GM12878 (cell line): ENCODE measurements around the gene CAMK2A. TPM values are rescaled to one million over a fixed set of nuclear protein-coding genes. Genes with fewer than 3 reads are reported as not detected.

ENCODE experiments used
- ATAC-seq: fragments of 200-7000 bp; cut with Tn5 transposase; 3 replicates; pipeline ENCODE4 v1.9.1; 2020; ENCODE audit warnings: mild to moderate bottlenecking, moderate library complexity
- BruUV-seq: library from RNA; stranded (reverse); fragments of 400-500 nt; replicated peaks from 2 replicates; lab custom pipeline; 2021; lab: Mats Ljungman, UMichigan
- CTCF ChIA-PET: fragments of 300-600 bp; sonication (Branson Sonifier 250); formaldehyde crosslinking; extraction: SDS; loops from one replicate; lab custom pipeline; 2021; ENCODE audit warnings: inconsistent platforms; lab: Yijun Ruan, JAX
- POLR2A ChIA-PET: fragments of 350-600 bp; formaldehyde crosslinking; extraction: SDS; loops from one replicate; lab custom pipeline; 2021; ENCODE audit warnings: inconsistent platforms; lab: Charles Lee
- RAD21 ChIA-PET: fragments of 300-600 bp; sonication (Branson Sonifier 250); formaldehyde crosslinking; loops from one replicate; lab custom pipeline; 2023; ENCODE audit warnings: antibody characterized with exemption; ENCODE audit not compliant: unreplicated experiment; lab: Charles Lee
- SMC1A ChIA-PET: fragments of 300-600 bp; sonication (Branson Sonifier 250); formaldehyde crosslinking; loops from one replicate; lab custom pipeline; 2023; ENCODE audit not compliant: unreplicated experiment, uncharacterized antibody; lab: Charles Lee
- DNase-seq: peaks from one replicate; pipeline ENCODE4 v3.0.0-alpha.2; 2011; ENCODE audit warnings: low read depth, low spot score
- FAIRE-seq: peaks from 3 replicates; lab custom pipeline; 2011; peaks lifted over from hg19 to GRCh38; lab: Jason Lieb, UNC
- H2AFZ ChIP-seq: 2 replicates; pipeline ENCODE4 v1.6.0; 2011; ENCODE audit warnings: low read depth, low read length, control low read depth; ENCODE audit not compliant: control insufficient read depth
- H3K27ac ChIP-seq: 2 replicates; pipeline ENCODE4 v1.5.1; 2011; ENCODE audit warnings: control low read depth; ENCODE audit not compliant: control insufficient read depth, insufficient read depth
- H3K27me3 ChIP-seq, 2 experiments: replicated peaks in 1 of 2; 2 replicates each; pipeline versions ENCODE4 v1.6.0 to v1.6.1; 2011; ENCODE audit warnings: low read length in 1 of 2; ENCODE audit not compliant: control insufficient read depth in 2 of 2, insufficient read depth in 2 of 2
- H3K36me3 ChIP-seq, 2 experiments: 2 replicates each; pipeline ENCODE4 v1.5.1; 2011; ENCODE audit warnings: low read length in 1 of 2; ENCODE audit not compliant: control insufficient read depth in 2 of 2, insufficient read depth in 2 of 2
- H3K4me1 ChIP-seq: 2 replicates; pipeline ENCODE4 v1.6.1; 2011; ENCODE audit warnings: mild to moderate bottlenecking, low read length, moderate library complexity, mixed read lengths; ENCODE audit not compliant: control insufficient read depth, insufficient read depth
- H3K4me2 ChIP-seq: 2 replicates; pipeline ENCODE4 v1.6.0; 2011; ENCODE audit warnings: control low read depth; ENCODE audit not compliant: control insufficient read depth, insufficient read depth
- H3K4me3 ChIP-seq: fragments of 200-600 bp; sonication (generic); 2 replicates; pipeline ENCODE4 v1.5.1; 2016
- H3K79me2 ChIP-seq: 2 replicates; pipeline ENCODE4 v1.6.0; 2011; ENCODE audit warnings: low read length; ENCODE audit not compliant: control insufficient read depth, insufficient read depth
- H3K9ac ChIP-seq: 2 replicates; pipeline ENCODE4 v1.8.0; 2011; ENCODE audit warnings: low read length, control low read depth, mixed read lengths; ENCODE audit not compliant: control insufficient read depth, insufficient read depth
- H3K9me3 ChIP-seq: replicated peaks from 3 replicates; pipeline ENCODE4 v1.5.1; 2011; ENCODE audit warnings: mild to moderate bottlenecking, low read length; ENCODE audit not compliant: control insufficient read depth, insufficient read depth
- H4K20me1 ChIP-seq: 2 replicates; pipeline ENCODE4 v1.6.0; 2011; ENCODE audit not compliant: control insufficient read depth, insufficient read depth
- ASH2L ChIP-seq: fragments of 300-600, 200-600 bp; sonication (generic); IDR thresholded peaks from 2 replicates; pipeline ENCODE4 v1.6.1; 2017; ENCODE audit warnings: low read depth, mild to moderate bottlenecking, borderline replicate concordance
- KLF5 ChIP-seq: fragments of 450-650 bp; IDR thresholded peaks from 2 replicates; pipeline ENCODE4 v1.6.1; 2014; ENCODE audit warnings: mild to moderate bottlenecking; ENCODE audit not compliant: partially characterized antibody
- MYB ChIP-seq: fragments of 150-350 bp; IDR thresholded peaks from 2 replicates; pipeline ENCODE4 v1.6.1; 2014; ENCODE audit warnings: mild to moderate bottlenecking, low read depth, low read length, borderline replicate concordance
- PAX8 ChIP-seq: fragments of 450-650 bp; IDR thresholded peaks from 2 replicates; pipeline ENCODE4 v1.6.1; 2017; ENCODE audit warnings: mild to moderate bottlenecking, moderate library complexity
- POLR2AphosphoS2 ChIP-seq: IDR thresholded peaks from 2 replicates; pipeline ENCODE4 v1.6.1; 2011; ENCODE audit warnings: low read depth, mild to moderate bottlenecking, low read length, improper control_type of control experiment, moderate library complexity
- RFX5 ChIP-seq: IDR thresholded peaks from 2 replicates; pipeline ENCODE4 v1.6.1; 2011; ENCODE audit warnings: low read depth, low read length, improper control_type of control experiment
- STAT1 ChIP-seq: fragments of 450-650 bp; conservative IDR thresholded peaks from 2 replicates; pipeline ENCODE4 v1.6.1; 2014; ENCODE audit warnings: antibody characterized with exemption, mild to moderate bottlenecking
- WRNIP1 ChIP-seq: IDR thresholded peaks from 2 replicates; pipeline ENCODE4 v1.6.1; 2011; ENCODE audit warnings: low read depth, low read length, improper control_type of control experiment, borderline replicate concordance
- WGBS: methylation state at CpG from one replicate; pipeline ENCODE4 v1.1.6; 2016; ENCODE audit warnings: low lambda C conversion rate; ENCODE audit not compliant: insufficient replicate concordance, insufficient coverage; ENCODE audit errors: missing lambda C conversion rate; 5-methylcytosine and 5-hydroxymethylcytosine counted together
- in situ Hi-C: fragments of 300-500 bp; cut with MboI; formaldehyde crosslinking; loops from 9 replicates; pipeline ENCODE4 v1.14.3; 2018; ENCODE audit warnings: mixed read lengths
- intact Hi-C: fragments of 100-400 bp; cut with micrococcal nuclease; formaldehyde crosslinking; loops from one replicate; pipeline ENCODE4 v1.14.2; 2022; ENCODE audit not compliant: unreplicated experiment
- polyA plus RNA-seq, 11 experiments: library from polyadenylated mRNA; depleted of rRNA in 4 of 11; unstranded in 6 of 11; stranded (reverse) in 5 of 11; fragments of >200 nt; fragmentation: Nextera tagmentation in 4 of 11; fragmentation: Illumina TruSeq in 1 of 11; extraction: Ambion mirVana in 4 of 11; extraction: Trizol in 1 of 11; gene quantifications; 1 replicate in 1 of 11; 2 replicates in 10 of 11; pipeline versions ENCODE4 v1.2.1 to v1.2.3, GENCODE V29; 2011 to 2016; ENCODE audit warnings: inconsistent platforms in 2 of 11, missing spikeins in 2 of 11, low read depth in 1 of 11
- total RNA-seq, 4 experiments: library from RNA; depleted of rRNA in 3 of 4; stranded (reverse); fragments of >200 nt in 3 of 4; fragmentation: Illumina TruSeq in 1 of 4; extraction: Trizol in 1 of 4; gene quantifications; 2 replicates each; pipeline versions ENCODE4 v1.2.1 to v1.2.3, GENCODE V29; 2013 to 2021
- TF ChIP-seq, protein P1 (sequence below): fragments of 450-650 bp; IDR thresholded peaks from 2 replicates; pipeline ENCODE4 v1.6.1; 2017; ENCODE audit warnings: mild to moderate bottlenecking, low read depth, inconsistent platforms; ENCODE audit not compliant: poor library complexity, severe bottlenecking
- TF ChIP-seq, protein P2 (sequence below): fragments of 450-650 bp; IDR thresholded peaks from 2 replicates; pipeline ENCODE4 v1.6.1; 2016; ENCODE audit warnings: mild to moderate bottlenecking

CAMK2A gene
- total and polyA plus RNA-seq, 10 of the 15 experiments (the other 5 are each of a cell fraction or from before 2014, with no cell fraction given) = 0.11 TPM; not detected in 9

DNA sequence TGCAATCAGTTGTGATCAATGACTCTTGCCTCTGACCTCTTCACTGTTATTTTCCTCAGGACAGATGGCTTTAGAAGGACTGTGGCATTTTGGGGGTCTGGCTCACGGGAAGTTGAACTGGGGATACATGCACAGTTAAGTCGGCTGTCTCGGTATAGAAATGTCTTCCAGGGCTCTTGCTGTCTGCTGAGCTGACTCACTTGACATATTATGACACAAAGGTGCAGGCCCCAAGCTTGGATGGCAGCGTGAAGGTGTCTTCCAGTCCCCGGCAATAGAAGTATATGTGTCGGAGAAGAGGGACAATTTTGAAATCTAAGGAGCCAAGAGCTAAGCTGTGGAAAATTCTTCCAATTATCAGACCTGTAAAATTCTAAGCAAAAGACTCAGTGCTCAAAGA is 22.9 kb upstream of the CAMK2A start (continued):
- TF ChIP-seq, protein P1, sequence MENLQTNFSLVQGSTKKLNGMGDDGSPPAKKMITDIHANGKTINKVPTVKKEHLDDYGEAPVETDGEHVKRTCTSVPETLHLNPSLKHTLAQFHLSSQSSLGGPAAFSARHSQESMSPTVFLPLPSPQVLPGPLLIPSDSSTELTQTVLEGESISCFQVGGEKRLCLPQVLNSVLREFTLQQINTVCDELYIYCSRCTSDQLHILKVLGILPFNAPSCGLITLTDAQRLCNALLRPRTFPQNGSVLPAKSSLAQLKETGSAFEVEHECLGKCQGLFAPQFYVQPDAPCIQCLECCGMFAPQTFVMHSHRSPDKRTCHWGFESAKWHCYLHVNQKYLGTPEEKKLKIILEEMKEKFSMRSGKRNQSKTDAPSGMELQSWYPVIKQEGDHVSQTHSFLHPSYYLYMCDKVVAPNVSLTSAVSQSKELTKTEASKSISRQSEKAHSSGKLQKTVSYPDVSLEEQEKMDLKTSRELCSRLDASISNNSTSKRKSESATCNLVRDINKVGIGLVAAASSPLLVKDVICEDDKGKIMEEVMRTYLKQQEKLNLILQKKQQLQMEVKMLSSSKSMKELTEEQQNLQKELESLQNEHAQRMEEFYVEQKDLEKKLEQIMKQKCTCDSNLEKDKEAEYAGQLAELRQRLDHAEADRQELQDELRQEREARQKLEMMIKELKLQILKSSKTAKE = no peak
- TF ChIP-seq MYB (no peak), WRNIP1 (no peak)
- TF ChIP-seq, all 136 proteins: peak for 0

DNA sequence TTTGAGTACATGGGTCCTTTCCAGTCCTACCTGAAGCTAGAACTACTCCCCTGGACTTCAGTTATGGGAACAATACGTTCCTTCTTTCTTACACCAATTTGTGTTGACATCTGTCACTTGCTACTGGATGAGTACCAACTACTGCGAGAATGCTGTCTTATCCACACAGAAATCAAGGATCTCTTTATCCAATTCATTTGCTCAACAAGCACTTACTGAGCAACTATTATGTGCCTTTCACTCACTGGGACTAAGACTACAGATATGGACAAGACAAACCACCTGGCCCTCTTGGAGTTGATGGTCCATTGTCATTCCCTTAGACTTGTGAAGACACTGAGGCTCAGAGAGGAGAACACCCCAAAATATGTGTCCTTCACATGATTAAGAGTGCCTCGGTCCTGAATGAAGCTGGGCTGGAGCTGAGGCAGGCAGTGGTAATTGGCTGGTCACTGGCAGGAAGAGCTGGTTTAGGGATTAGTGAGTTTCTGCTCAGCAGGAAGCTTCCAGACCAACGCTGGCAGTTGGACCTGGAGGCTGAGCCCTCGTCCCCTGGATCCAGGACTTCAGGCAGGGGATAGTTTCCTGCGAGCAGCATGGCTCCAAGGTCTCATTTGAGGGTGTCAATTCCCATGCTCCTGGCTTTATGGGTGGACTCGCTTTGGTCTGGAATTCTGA is 21.6 kb upstream of the CAMK2A start:
- Histone ChIP-seq H3K9ac (no peak overlapping the region), H3K79me2 (no peaks in the 10 kb centered on the region), H2AFZ (no peak overlapping the region), H3K36me3 (no peaks in the 10 kb centered on the region), H3K4me2 (no peak overlapping the region), H3K4me1 (no peaks in the 10 kb centered on the region), H4K20me1 (no peaks in the 10 kb centered on the region), H3K9me3 (no peaks in the 10 kb centered on the region), H3K27me3 (peaks cover 0 to 4% of the 10 kb centered on the region in 2 experiments; a peak in 3 of 4 replicates), H3K4me3 (no peak overlapping the region), H3K27ac (no peak overlapping the region)
- no peak for DNase-seq
- TF ChIP-seq ASH2L (no peak), KLF5 (no peak), POLR2AphosphoS2 (no peak), PAX8 (no peak), STAT1 (no peak), RFX5 (no peak)
- TF ChIP-seq, protein P2, sequence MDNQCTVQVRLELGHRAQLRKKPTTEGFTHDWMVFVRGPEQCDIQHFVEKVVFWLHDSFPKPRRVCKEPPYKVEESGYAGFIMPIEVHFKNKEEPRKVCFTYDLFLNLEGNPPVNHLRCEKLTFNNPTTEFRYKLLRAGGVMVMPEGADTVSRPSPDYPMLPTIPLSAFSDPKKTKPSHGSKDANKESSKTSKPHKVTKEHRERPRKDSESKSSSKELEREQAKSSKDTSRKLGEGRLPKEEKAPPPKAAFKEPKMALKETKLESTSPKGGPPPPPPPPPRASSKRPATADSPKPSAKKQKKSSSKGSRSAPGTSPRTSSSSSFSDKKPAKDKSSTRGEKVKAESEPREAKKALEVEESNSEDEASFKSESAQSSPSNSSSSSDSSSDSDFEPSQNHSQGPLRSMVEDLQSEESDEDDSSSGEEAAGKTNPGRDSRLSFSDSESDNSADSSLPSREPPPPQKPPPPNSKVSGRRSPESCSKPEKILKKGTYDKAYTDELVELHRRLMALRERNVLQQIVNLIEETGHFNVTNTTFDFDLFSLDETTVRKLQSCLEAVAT = no peak
- intact Hi-C loops (no loop called here), in situ Hi-C loops (no loop called here)
- 6% methylated on average over 7 of the region's 7 CpGs for WGBS
- BruUV-seq = no TSS peak
- no peak for ATAC-seq
- SMC1A ChIA-PET = interaction anchor here (1.0 to 1.5 kb wide), 2 partner anchors 11 to 63 kb away, joined by 3 read pairs; no protein-coding TSS in a partner anchor
- FAIRE-seq = no peak
- POLR2A ChIA-PET = no interaction called here
- CTCF ChIA-PET = no interaction called here
- RAD21 ChIA-PET = no interaction called here
